Measurements from ENCODE around the gene SVEP1.
"Not testable (repeated sequence)": the region's sequence is repeated elsewhere in the genome, so short reads cannot be mapped to it uniquely, and the experiment has no call there.

SVEP1 gene

DNA sequence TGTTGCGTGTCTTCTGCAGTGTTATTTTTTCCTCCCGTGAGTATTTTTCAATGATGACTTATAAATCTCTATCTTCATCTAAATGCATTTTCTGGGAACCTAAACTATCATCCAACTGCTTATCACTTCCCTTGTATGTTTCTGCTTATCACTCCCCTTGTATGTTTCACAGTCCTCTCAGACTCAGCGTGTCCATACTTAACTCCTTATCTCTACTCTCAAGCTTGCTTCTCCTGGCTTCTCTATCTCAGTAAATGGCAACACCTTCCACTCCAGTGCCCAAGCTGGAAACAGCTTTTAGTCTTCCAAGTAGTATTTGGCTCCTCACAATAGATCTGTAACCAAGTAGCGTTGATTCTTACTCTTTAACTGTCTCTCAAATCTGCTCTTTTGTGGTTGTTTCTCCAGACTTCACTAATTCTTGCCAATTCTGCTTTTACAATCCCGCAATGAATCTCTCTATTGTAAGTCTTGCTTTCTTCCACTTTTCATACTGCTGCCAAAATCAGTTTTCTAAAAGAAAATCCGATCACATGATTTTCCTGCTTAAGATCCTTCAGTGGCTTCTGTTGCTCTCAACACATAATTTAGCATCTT, 208.0 kb downstream of the SVEP1 start:
- H3K9ac ChIP-seq, result no peak overlapping the region
- H3K27me3 ChIP-seq (ENCODE audit: control insufficient read depth, insufficient read depth, low read length), result no peaks in the 10 kb centered on the region
- H3K4me3 ChIP-seq (ENCODE audit: low read depth, low read length), result no peak overlapping the region
- no peaks in the 10 kb centered on the region for H3K4me1 ChIP-seq
- no peaks in the 10 kb centered on the region for H3K36me3 ChIP-seq (ENCODE audit: control insufficient read depth, insufficient read depth, low read length)
- TF ChIP-seq, protein P1, sequence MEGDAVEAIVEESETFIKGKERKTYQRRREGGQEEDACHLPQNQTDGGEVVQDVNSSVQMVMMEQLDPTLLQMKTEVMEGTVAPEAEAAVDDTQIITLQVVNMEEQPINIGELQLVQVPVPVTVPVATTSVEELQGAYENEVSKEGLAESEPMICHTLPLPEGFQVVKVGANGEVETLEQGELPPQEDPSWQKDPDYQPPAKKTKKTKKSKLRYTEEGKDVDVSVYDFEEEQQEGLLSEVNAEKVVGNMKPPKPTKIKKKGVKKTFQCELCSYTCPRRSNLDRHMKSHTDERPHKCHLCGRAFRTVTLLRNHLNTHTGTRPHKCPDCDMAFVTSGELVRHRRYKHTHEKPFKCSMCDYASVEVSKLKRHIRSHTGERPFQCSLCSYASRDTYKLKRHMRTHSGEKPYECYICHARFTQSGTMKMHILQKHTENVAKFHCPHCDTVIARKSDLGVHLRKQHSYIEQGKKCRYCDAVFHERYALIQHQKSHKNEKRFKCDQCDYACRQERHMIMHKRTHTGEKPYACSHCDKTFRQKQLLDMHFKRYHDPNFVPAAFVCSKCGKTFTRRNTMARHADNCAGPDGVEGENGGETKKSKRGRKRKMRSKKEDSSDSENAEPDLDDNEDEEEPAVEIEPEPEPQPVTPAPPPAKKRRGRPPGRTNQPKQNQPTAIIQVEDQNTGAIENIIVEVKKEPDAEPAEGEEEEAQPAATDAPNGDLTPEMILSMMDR (IDR thresholded peaks at IDR 0.05), result no peak
- no peak overlapping the region for H2AFZ ChIP-seq
- no peak overlapping the region for H3K4me2 ChIP-seq (ENCODE audit: low read length)
- H3K9me3 ChIP-seq (ENCODE audit: control insufficient read depth, low read length), result no peaks in the 10 kb centered on the region
- H3K79me2 ChIP-seq, result no peaks in the 10 kb centered on the region
- no peak overlapping the region for H3K27ac ChIP-seq

DNA sequence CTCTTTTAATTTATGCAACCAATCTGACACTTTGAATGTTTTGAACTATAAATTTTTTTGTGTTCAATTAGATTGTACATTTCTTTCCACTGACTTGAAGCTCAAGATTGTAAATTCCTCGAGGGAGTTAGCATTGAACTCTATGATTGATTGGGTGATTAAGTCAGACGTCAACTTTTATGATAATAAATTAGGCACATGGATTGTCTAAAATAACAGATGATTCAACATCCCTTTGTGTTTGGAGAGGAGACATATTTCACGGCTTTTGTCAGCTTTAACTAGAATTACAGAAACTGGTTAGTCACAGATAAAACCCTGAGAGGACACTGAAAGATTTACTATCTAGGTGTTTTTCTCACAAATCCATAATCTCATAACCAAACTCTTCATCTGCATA, 209.2 kb downstream of the SVEP1 start:
- Histone ChIP-seq H3K4me1 (no peaks in the 10 kb centered on the region), H3K9me3 (ENCODE audit: control insufficient read depth, low read length) (no peaks in the 10 kb centered on the region), H3K4me2 (ENCODE audit: low read length) (no peak overlapping the region), H3K79me2 (no peaks in the 10 kb centered on the region), H3K36me3 (ENCODE audit: control insufficient read depth, insufficient read depth, low read length) (no peaks in the 10 kb centered on the region), H3K27me3 (ENCODE audit: control insufficient read depth, insufficient read depth, low read length) (no peaks in the 10 kb centered on the region), H3K9ac (no peak overlapping the region), H3K4me3 (ENCODE audit: low read depth, low read length) (no peak overlapping the region), H2AFZ (no peak overlapping the region), H3K27ac (no peak overlapping the region)
- TF ChIP-seq, protein P1 (IDR thresholded peaks at IDR 0.05), result no peak

DNA sequence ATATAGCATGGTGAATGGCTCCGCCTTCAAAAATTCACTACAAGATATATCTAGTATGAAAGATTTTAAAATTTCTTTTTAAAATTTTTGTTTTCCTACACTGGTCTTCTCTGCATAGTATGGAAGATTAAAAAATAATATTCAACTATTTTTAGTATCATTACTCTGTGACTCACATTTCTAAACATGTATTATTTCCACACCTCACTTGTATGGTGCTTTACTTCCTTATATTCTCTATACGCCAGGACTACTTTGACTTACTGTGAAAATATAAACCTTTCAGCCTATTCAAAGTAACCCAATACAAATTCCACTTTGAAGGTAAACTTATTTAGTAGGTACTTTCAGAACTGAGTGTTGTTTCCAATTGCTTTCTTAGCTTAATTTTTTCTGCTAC, 215.1 kb downstream of the SVEP1 start:
- Histone ChIP-seq H3K9ac (no peak overlapping the region), H3K4me1 (no peaks in the 10 kb centered on the region), H3K4me3 (ENCODE audit: low read depth, low read length) (no peak overlapping the region), H3K79me2 (no peaks in the 10 kb centered on the region), H3K9me3 (ENCODE audit: control insufficient read depth, low read length) (no peaks in the 10 kb centered on the region), H3K36me3 (ENCODE audit: control insufficient read depth, insufficient read depth, low read length) (no peaks in the 10 kb centered on the region), H2AFZ (no peak overlapping the region), H3K27me3 (ENCODE audit: control insufficient read depth, insufficient read depth, low read length) (no peaks in the 10 kb centered on the region), H3K4me2 (ENCODE audit: low read length) (no peak overlapping the region), H3K27ac (no peak overlapping the region)
- TF ChIP-seq, protein P1 (IDR thresholded peaks at IDR 0.05), result no peak

DNA sequence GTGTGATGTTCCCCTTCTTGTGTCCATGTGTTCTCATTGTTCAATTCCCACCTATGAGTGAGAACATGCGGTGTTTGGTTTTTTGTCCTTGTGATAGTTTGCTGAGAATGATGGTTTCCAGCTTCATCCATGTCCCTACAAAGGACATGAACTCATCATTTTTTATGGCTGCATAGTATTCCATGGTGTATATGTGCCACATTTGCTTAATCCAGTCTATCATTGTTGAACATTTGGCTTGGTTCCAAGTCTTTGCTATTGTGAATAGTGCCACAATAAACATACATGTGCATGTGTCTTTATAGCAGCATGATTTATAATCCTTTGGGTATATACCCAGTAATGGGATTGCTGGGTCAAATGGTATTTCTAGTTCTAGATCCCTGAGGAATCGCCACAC, 220.5 kb downstream of the SVEP1 start:
- H3K9me3 ChIP-seq (ENCODE audit: control insufficient read depth, low read length); H3K4me3 ChIP-seq (ENCODE audit: low read depth, low read length); H3K4me1 ChIP-seq; H3K79me2 ChIP-seq; H3K27ac ChIP-seq; H3K9ac ChIP-seq; H2AFZ ChIP-seq; H3K36me3 ChIP-seq (ENCODE audit: control insufficient read depth, insufficient read depth, low read length); H3K4me2 ChIP-seq (ENCODE audit: low read length); H3K27me3 ChIP-seq (ENCODE audit: control insufficient read depth, insufficient read depth, low read length): not testable (repeated sequence)

DNA sequence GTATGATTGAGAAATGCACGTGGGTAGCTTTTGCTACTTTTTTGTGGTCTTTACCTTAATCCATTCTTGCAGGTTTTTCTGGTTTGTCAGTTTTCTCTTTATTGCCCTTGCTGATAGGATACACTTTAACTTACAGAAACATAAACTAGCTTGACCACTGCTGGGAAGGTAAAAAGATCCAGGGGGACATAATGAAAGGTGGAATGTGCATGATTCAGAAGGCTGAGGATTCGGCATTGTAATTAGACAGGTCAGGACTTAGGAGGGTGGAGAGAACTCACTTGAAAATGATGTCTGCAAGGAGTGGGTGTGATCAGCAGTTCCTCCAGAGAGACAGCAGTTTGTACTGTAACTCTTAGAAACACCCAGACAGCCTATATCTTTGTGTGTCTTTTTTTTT, 222.0 kb downstream of the SVEP1 start:
- H3K27ac ChIP-seq, result no peak overlapping the region
- TF ChIP-seq, protein P1 (IDR thresholded peaks at IDR 0.05), result no peak
- no peaks in the 10 kb centered on the region for H3K4me1 ChIP-seq
- no peak overlapping the region for H3K4me2 ChIP-seq (ENCODE audit: low read length)
- no peak overlapping the region for H3K4me3 ChIP-seq (ENCODE audit: low read depth, low read length)
- H3K9ac ChIP-seq, result no peak overlapping the region
- no peaks in the 10 kb centered on the region for H3K36me3 ChIP-seq (ENCODE audit: control insufficient read depth, insufficient read depth, low read length)
- H3K9me3 ChIP-seq (ENCODE audit: control insufficient read depth, low read length), result no peaks in the 10 kb centered on the region
- H2AFZ ChIP-seq, result no peak overlapping the region
- no peaks in the 10 kb centered on the region for H3K27me3 ChIP-seq (ENCODE audit: control insufficient read depth, insufficient read depth, low read length)
- no peaks in the 10 kb centered on the region for H3K79me2 ChIP-seq
